GM19468 (cell line): ENCODE data around the gene CREBBP.
"Not testable (repeated sequence)": the region's sequence is repeated elsewhere in the genome, so short reads cannot be mapped to it uniquely, and the experiment has no call there.

Experiments
- ATAC-seq: cut with Tn5 transposase; IDR thresholded peaks from one replicate; pipeline ENCODE4 v1.9.1; 2021; ENCODE audit warnings: mild to moderate bottlenecking, moderate library complexity, moderate number of reproducible peaks; ENCODE audit not compliant: unreplicated experiment; ENCODE audit errors: extremely low read depth

CREBBP gene

DNA sequence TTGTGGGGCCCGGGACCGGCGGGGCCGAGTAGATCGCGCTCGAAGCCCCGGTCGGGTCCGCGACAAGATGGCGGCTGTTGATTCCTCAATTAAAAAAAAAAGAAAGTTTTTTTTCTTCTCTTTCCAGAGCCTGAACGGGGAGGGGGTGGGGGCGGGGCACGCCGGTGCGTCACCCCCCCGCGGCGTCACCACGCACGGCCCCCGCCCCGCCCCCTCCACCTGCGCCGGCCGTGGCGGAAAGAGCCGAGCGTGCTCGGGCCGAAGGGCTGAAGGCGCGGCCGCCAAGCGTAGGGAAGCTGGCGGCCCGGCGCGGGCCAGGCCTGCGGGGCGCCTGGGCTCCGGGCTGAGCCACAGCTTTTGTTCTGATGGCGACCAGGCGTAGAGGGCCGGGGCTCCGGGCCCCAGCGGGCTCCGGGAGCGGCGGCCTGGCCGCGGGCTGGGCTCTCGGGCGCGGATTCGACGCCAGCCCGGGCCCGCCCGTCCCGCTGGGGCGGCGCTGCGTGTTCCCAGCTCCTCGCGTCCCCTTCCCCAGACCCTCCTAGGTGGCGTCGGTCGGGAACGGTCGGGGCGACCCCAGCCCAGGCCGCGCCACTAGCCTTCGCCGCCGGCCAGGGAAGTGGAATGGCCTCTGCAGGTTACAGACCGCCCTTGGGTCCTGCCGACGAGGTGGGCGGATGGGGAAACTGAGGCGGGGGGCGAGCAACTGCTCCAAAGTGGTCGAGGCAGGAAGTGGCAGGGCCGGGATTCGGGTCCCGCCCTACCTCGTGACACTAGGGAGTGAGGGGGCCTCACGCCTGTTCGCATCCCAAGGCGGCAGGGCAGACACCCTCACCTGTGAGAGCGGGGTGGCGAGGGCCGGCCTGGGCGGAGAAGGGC lies at the start of gene CREBBP:
CREBBP (minus strand) TSS at position 91 of the 876 bp plus-strand sequence. CDS start 797 bp downstream, outside the sequence.
- ATAC-seq = peak; percentile 67

DNA sequence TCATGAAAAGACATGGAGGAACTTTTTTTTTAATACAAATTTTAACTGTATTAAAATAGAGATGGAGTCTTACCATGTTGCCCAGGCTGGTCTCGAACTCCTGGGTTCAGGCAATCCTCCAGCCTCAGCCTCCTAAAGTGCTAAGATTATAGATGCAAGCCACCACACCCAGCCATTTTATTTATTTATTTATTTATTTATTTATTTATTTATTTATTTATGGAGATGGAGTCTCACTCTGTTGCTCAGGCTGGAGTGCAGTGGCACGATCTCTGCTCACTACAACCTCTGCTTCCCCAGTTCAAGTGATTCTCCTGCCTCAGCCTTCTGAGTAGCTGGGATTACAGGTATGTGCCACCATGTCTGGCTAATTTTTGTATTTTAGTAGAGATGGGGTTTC lies 46.6 kb upstream of the CREBBP start:
- not testable (repeated sequence) for ATAC-seq

DNA sequence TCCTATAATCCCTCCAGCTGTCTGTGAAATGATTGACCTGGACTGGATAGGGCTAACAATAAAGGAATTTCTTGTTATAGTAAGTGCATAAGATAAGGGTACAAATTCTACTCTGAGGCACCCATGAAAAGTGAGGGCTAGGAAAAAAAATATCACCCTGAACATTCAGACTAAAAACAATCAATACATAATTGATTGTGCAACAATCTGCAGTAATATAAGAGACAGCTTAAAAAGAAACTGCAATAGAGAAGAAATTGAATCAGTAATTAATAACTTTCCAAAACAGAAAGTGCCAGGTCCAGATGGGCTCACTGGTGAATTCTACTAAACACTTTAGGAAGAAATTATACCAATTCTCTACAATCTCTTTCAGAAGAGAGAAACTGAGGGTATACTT lies 44.2 kb upstream of the CREBBP start:
- no peak for ATAC-seq

DNA sequence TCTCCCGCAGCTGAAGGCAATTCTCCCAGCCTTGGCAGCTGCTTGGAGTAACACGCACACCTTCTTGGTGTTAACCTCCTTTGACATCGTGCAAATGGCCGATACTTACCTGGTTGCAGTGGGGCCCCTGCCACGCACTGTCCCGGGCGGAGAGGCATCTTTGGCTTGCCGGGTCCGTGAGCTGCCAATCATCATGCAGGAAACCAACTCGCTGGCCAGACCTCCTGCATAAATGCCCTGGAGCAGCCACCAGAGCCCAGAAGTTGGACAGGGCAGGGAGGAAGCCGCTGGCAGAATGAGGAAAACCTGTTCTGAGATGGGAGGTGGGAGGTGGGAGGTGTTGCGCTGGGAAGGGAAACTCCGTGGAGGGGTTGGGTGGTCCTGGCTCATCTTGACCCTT lies 41.7 kb upstream of the CREBBP start:
- no peak for ATAC-seq

DNA sequence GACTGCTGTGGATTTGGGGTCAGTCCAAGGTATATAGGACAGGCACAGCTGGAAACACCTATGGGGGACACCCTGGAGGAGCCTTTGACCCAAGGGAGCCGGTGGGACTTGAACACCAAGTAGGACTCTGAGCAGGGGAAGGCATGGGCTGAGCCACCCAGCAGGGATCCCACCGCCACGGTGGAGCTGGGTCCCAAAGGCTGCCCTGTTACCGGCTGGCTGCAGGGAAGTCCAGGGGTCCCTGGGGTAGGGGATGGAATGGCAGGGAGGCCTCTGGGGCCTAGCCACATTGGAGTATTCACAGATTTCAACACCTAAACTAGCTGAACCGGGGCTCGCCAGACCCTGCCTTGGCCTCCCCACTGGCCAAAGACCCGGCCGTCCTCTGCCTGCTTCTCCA lies 39.7 kb upstream of the CREBBP start:
- ATAC-seq = no peak

DNA sequence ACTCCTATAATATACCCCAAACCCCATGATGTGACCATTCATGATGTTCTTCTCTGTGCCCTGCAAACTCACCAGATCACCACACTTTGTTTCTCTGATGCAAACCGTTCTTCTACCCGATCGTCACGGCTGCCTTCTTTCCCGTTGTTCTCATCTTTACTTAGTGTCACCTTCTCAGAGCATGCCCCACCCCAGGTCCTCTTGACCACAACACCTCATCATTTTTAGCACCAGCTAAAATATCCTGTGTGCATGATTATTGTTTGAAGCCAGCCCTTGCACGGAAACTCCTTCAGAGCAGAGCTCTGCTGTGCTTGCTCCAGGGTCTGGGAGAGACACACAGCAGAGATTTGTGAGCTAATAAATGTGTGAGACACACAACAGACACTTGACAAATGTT lies 38.9 kb upstream of the CREBBP start:
- no peak for ATAC-seq

DNA sequence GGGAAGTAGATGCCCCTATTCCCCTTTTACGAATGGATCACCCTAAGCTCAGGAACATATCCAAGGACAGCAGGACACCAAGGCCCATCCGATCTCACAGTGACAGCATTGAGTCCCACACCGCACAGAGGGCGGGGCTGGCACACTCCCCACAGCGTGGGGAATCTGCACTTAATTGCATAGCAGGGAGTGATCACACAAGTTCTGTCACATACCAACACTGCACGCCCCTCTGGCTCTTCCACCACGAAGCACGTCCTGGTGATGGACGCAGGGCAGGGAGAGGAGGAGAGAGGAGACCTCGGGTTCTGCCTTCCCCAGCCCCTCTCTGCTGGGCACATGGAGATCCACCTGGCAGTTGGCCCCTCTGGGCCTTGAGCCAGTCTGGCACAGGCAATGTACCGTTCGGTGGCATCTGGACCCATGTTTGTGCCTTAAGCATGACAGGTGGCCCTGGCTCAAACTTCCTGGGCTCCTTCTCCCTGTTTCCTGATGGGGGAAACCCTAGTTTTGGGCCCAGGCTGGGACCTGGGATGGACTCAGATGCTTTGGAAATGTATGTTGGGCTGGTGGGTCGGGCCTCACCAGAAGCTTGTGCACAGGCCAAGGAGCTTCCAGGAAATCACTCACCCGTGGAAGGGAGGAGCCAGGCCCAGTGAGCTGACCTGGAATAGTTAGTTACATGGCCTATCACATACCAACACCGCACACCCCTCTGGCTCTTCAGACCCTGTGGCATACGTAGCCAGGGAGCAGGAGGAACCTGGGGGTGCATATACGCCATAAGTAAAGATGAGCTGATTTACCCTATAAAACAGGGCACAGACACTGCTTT lies 35.1 kb upstream of the CREBBP start:
- ATAC-seq = no peak

DNA sequence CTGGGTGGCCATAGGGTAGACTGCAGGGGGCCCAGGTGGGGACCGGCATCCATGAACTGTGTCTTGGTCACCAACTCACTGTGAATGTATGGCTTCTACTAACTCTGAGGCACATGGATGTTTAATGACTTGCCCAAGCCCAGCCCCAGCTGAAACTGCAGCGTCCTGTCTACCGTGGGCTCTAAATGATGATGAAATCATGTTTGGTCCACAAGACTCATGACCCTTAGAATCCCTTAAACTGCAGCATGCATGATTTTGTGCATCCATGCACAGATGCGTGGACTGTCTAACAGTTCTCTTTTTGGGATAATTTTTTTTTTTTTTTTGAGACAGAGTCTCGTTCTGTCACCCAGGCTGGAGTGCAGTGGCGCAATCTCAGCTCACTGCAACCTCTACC lies 32.4 kb upstream of the CREBBP start:
- ATAC-seq = no peak

DNA sequence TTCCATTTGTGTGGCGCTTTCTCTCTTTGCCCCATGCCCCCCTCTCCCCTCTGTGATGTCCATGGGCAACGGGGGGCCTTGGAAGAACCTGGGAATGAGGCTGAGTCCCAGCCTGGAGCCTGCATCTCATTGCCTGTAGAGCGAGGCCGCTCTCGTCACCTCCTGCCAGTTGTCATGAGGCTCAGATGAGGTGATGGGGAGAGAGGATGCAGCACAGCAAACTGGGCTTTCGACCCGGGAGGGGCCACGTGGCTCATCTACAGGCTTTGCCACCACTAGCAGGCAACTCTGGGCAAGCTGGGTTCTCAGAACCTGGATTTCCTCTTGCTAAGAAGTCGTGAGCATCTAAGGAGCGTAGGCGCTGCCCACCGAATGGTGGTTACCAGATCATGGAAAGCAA lies 31.9 kb upstream of the CREBBP start:
- no peak for ATAC-seq

DNA sequence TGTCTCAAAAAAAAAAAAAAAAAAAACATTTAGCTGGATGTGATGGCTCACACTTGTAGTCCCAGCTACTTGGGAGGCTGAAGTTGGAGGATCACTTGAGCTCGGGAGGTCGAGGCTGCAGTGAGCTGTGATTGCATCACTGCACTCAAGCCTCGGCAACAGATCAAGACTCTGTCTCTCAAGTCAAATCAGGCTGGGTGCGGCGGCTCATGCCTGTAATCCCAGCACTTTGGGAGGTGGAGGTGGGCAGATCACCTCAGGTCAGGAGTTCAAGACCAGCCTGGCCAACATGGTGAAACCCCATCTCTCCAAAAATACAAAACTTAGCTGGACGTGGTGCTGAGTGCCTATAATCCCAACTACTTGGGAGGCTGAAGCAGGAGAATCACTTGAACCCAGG lies 31.2 kb upstream of the CREBBP start:
- ATAC-seq = not testable (repeated sequence)

DNA sequence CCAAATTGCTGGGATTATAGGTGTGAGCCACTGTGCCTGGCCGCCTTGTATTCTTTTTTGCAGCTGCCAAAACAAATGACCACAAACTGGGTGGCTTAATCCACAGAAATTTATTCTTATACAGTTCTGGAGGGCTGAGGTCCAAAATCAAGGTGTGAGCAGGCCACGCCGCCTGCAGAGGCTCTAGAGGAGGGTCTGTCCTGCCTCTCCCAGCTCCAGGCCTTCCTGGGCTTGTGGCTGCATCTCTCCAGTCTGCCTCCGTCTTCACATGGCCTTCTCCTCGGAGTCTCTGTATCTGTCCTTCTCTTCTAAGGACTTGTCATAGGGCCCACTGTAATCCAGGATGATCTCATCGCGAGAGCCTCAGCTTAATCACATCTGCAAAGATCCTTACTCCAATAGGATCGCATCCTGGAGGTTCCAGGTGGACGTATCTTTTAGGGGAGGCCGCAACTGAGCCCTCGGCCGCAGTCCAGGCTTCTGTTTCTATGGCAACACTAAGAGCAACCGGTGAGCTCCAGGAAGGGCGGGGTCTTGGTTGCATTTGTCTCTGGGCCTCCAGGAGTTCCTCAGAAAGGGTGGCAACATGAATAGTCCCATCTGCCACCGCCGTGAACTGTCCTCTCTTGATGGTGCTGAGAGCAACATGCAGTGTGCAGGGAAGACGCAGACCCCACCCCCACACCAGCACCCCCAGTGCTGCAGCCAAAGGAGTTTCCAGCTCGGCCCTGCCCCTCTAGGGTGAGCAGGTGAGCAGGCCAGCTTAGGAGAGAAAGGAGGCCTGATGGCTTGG lies 29.5 kb upstream of the CREBBP start:
- no peak for ATAC-seq

DNA sequence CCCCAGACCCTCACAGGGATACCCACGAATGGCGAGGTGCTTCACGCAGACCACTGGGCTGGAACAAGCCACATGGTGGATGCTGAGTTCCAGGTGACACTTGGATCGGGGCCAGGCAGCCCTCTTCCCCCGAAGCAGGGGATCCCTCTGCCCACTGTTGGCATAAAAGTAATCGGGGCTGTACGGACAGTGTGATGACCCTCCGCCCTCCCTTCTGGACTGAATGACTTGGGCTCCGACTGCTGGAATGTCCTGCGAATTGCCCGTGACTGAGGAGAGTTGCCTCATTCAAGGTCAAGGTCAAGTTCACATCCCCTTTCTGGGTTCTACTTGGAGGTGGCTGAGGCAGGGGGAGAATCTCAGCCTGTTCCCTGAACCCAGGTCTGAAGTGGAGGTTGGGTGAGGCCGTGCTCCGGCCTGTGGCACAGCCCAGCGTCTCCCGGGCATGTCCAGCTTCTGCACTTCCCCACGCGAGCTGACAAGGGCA lies 28.5 kb upstream of the CREBBP start:
- no peak for ATAC-seq

DNA sequence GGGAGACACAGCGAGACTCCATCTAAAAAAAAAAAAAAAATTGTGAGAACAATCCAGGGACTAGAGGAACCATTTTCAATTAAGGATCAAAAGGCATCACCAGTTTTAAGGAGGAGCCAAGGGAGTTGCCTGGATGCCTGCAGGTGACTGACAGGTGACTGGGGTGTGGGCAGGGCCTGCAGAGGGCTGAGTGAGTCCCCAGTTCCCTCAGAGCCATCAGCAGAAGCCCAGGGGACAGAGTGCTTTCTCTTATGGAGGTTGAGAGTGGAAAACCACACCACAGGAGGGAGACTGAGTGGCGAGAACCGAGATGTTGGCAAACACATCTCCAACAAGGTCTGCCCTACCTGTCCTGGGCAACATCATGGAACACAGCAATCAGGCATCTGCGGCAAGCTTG lies 27.1 kb upstream of the CREBBP start:
- ATAC-seq = no peak

DNA sequence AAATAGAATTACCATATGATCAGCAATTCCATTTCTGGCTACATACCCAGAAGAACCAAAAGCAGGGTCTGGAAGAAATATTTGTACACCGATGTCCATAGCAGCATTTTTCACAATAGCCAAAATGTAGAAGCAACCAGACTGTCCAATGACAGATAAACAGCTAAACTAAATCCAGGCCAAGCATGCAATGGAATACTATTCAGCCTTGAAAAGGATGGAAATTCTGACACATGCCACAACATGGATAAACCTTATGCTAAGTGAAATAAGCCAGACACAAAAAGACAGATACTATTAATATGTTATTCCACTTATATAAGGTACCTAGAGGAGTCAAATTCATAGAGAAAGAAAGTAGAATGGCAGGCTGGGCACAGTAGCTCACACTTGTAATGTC lies 25.9 kb upstream of the CREBBP start:
- no peak for ATAC-seq

DNA sequence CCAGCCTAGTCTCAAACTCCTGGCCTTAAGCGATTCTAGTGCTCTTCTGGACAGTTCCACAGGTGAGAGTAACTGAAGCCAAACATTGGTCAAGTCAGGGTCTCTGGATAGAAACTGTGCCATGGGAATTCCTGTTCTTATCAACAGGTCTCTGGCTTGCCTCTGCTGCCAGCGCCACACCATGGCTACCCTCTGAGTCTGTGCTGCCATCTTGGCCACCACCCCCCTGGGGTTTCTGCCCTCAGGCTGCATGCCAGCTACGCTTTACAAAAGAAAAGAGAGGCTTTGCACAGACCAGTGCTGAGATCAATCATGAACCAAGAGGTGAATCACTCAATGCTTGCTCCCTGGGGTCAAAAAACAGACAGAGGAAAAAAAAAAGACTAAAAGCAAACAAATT lies 24.4 kb upstream of the CREBBP start:
- no peak for ATAC-seq

DNA sequence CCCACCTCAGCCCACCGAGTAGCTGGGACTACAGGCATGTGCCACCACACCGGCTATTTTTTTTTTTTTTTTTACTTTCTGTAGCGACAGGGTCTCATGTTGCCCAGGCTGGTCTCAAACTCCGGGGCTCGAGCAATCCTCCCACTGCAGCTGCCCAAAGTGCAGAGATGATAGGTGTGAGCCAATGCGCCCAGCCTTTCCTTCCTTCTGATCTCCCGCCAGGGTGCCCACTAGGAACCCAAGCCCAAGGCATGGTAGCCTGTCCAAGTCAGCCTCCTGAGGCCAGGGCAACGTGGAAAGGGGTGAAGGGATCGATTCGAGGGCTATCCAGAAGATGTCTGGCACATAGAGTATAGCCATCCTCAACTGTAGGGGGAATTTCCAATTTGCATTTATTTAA lies 9.6 kb upstream of the CREBBP start:
- ATAC-seq = no peak

DNA sequence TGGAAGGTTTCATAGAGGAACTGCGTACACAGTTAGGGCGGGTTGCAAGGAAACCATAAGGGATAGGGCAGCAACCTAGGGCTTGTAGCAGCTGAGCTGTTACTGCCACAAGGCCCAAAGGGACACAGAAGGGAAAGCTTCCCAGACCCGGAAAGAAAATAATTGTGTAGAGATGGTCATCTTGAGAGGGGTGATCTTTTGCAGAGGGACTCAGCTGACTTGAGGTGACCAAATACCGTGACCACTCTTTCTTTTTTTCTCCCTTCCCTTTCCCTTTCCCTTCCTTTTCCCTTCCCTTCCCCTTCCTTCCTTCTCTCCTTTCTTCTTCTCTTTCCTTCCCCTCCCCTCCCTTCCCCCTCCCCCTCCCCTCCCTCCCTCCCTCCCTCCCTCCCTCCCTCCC lies 8.5 kb upstream of the CREBBP start:
- no peak for ATAC-seq

DNA sequence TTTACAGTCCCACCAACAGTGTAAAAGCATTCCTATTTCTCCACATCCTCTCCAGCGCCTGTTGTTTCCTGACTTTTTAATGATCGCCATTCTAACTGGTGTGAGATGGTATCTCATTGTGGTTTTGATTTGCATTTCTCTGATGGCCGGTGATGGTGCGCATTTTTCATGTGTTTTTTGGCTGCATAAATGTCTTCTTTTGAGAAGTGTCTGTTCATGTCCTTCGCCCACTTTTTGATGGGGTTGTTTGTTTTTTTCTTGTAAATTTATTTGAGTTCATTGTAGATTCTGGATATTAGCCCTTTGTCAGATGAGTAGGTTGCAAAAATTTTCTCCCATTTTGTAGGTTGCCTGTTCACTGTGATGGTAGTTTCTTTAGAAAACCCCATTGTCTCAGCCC lies 5.5 kb upstream of the CREBBP start:
- not testable (repeated sequence) for ATAC-seq

DNA sequence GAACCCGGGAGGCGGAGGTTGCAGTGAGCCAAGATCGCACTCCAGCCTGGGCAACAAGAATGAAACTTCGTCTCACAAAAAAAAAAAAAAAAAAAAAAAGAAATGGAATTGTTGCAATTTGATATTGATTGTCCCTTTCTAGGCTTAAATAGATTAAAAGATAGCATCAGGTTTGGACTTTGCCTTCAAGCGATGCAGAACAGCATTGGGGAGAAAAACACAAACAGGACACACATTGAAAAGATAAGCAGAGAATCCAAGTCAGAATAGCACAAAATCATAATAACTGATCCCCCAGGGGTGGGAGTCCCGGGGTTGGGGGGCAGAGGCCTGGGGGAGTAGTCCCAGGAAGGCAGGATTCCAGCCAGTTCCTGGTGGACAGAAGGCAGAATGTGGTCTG lies 3.9 kb upstream of the CREBBP start:
- no peak for ATAC-seq

DNA sequence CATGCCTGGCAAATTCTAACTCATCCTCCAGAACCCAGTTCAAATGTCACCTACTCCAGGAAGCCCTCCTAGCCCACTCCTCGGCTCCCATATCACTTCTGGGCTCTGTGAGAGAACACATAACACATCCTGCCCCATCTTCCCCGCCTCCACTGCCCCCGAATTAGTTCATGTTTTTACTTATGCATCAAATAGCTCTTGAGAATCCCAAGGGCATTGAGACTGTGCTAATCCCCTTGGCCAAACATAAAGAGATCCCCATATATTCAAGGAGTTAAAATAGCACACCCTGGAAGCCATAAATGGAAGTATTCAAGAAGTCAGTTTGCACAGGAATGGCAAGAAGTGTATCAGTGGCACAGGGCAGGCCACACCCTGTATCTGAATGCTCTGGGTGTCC lies 2.0 kb upstream of the CREBBP start:
- no peak for ATAC-seq
